DND-41 (cell line): ENCODE measurements around the gene DYNC1I1.

Experiments used
- EZH2 ChIP-seq: IDR thresholded peaks from 3 replicates; pipeline ENCODE4 v1.6.1; 2012; ENCODE audit warnings: borderline replicate concordance, low read depth, mild to moderate bottlenecking, moderate library complexity, low read length, inconsistent platforms; ENCODE audit not compliant: severe bottlenecking
- TF ChIP-seq, protein P1 (sequence below): IDR thresholded peaks from 2 replicates; pipeline ENCODE4 v1.5.1; 2012; ENCODE audit warnings: borderline replicate concordance, low read length, moderate library complexity, mild to moderate bottlenecking; ENCODE audit not compliant: poor library complexity, severe bottlenecking; ENCODE audit errors: extremely low read depth

DNA sequence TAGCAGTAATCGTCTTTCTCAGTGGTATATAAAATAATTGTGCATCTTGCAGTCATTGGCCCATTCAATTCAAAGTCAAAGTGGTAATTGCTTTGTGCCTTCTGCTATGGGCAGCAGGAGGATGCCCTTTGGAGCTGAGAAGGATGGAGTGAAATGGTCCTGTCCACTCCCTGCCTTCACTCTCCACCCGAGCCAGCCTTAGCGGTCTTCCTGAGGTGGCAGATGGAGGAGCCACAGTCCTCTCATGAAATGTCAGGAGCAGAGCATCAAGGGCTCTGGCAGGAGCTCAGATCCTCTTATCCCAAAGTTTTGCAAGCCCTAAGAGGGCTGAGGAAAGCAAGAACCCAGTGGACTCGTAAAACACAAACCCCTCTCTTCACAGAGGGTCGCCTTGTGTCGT, 199.4 kb downstream of the DYNC1I1 start:
- TF ChIP-seq, protein P1, sequence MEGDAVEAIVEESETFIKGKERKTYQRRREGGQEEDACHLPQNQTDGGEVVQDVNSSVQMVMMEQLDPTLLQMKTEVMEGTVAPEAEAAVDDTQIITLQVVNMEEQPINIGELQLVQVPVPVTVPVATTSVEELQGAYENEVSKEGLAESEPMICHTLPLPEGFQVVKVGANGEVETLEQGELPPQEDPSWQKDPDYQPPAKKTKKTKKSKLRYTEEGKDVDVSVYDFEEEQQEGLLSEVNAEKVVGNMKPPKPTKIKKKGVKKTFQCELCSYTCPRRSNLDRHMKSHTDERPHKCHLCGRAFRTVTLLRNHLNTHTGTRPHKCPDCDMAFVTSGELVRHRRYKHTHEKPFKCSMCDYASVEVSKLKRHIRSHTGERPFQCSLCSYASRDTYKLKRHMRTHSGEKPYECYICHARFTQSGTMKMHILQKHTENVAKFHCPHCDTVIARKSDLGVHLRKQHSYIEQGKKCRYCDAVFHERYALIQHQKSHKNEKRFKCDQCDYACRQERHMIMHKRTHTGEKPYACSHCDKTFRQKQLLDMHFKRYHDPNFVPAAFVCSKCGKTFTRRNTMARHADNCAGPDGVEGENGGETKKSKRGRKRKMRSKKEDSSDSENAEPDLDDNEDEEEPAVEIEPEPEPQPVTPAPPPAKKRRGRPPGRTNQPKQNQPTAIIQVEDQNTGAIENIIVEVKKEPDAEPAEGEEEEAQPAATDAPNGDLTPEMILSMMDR, result no peak
- TF ChIP-seq EZH2, result no peak
